Stimulated activated naive CD8-positive, alpha-beta T cell treated with anti-CD3 and anti-CD28 coated beads, Interleukin-15, Interleukin-2, amounts not matched to agents 100 U/mL and 50 U/mL, for 24 hours (primary cell): ENCODE results near the gene SMG6.

Experiments used
- ATAC-seq: fragments of 150-1000 bp; cut with Tn5 transposase; one replicate; pipeline ENCODE4 v1.10.0; 2021
- DNase-seq: peaks from one replicate; pipeline ENCODE4 v3.0.0; 2021

The SMG6 gene

GRCh38 chr17:2235265-2235664, 68.3 kb downstream of the SMG6 start:
- ATAC-seq: no peak
- no peak for DNase-seq

- ATAC-seq (no peak), DNase-seq (no peak)
These were observed 70.1 kb downstream of the SMG6 start for GRCh38 chr17:2233441-2233947.

GRCh38 chr17:2232244-2232638, 71.3 kb downstream of the SMG6 start:
- ATAC-seq (no peak), DNase-seq (no peak)

GRCh38 chr17:2230877-2231276, 72.7 kb downstream of the SMG6 start:
- DNase-seq: no peak
- no peak for ATAC-seq

- no peak for ATAC-seq
- no peak for DNase-seq
These were observed 76.4 kb downstream of the SMG6 start for GRCh38 chr17:2227025-2227699.

DNA sequence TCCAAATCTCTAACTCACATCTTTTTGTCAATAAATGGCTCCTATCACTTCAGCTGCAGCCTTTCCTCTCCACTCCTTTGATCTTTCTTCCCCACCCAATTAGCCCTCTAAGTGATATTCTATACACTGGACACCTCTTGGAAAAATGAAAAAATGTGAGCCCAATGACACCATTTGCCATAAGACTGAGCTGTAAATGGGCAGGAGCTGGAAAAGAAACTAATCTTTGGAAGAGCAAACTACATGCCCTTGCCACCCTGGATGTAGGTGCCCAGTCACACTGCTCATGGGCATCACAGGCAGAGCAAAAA, 80.0 kb downstream of the SMG6 start:
- ATAC-seq (no peak), DNase-seq (no peak)

DNA sequence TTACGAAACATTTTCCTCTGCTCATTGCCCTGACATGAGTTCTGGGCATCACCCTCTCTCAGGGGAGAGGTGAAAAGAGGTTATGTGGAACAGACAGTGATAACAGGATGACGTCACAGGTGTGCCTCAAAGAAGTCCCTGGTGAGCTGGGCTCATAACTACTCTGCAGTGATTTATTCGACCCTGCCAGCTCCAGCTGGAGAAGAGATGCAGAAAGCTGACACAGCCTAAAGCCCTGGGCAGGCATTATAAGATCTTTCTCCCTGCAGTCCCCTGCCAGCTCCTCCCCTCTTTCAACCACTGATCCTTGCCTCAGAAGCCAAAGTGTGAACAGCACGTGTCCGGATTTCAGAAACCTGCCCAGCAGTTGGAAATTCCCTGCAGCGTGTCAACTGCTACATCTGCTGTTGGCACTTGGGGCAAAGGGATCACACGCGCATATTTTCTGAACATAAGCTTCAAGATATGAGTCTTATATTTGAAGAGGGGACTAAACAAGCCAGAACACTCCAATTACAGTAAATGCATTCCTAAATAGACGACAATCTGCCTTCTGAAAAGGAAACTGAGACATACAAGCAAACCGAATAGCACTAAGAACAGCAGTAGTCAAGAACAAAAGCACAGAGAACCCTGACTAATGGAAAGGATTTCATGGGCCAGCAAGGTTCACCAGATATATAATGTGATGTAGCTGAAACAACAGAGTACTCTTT, 80.5 kb downstream of the SMG6 start:
- DNase-seq: peak; percentile 56
- peak; percentile 81 for ATAC-seq

DNA sequence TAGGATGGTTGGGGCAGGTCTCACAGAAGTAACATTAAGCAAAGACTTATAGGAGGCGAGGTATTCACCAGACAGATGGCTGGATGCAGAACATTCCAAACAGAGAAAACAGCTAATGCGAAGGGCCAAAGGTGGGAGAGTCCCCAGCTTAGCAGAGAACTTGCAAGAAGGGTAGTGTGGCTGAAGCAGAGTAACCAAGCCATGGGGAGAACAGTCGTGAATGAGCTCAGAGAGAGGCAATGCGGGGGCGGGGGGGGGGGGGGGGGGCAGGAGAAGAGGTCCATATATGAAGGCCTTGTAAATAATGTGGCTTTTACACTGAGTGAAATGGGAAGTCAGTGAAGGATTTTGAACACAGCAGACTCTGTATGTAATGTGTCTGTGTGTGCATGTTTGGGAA, 81.3 kb downstream of the SMG6 start:
- ATAC-seq (no peak), DNase-seq (no peak)

DNA sequence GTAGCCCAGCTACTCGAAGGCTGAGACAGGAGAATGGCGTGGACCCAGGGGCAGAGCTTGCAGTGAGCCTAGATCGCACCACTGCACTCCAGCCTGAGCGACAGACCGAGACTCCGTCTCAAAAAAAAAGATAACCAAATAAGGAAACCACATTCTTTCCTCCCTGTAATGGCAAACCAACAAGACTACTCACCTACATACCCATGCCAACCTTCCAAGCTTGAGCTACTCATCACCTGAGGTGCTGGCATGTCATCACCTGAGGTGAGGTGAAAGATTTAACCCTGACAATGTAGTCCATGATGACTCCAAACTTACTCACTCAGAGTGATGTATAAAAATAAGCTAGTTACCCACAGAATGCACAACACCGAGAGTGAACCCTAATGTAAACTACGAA, 85.2 kb downstream of the SMG6 start:
- ATAC-seq (no peak), DNase-seq (no peak)

DNA sequence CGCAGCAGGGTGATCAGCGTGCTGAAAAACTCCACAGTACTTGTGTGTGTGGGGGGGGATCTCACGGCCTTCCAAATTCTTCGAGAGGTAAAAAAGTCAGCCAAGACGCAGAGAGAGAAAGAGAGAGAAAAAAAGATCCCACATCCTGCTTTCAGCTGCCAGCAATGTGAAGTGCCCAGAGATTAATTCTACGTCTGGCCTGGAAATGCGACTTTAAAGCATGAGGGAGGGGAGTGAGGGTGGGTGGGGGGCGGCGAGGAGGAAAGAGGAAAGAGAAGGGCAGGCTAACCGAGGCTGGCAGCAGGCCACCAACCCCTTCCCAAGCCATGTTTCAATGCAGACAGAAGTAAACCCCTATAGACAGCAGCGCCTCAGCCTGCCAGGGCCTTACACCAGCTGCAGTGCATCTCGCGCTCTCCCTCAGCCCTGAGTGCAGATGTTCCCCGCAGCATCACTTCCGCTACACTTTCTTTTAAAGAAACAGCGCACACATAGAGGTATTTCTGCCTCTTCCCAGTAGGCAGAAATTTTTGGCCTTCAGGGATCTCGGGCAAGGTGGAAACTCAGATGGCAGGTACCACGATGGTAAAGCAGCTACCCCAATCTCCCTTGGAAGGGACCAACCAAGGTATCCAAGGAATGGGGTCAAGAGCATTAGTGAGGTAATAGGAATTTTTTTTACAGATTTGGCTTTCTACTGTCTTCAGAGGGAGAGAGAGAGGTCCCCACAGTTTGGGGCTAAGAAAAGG, 87.8 kb downstream of the SMG6 start:
- ATAC-seq: peak; percentile 99
- peak; percentile 69 for DNase-seq

GRCh38 chr17:2214929-2215615, 88.5 kb downstream of the SMG6 start:
- ATAC-seq (no peak), DNase-seq (no peak)

GRCh38 chr17:2214047-2214928, 89.3 kb downstream of the SMG6 start:
- no peak for DNase-seq
- no peak for ATAC-seq

- no peak for ATAC-seq
- no peak for DNase-seq
These were observed 90.2 kb downstream of the SMG6 start for GRCh38 chr17:2213291-2213960.

DNA sequence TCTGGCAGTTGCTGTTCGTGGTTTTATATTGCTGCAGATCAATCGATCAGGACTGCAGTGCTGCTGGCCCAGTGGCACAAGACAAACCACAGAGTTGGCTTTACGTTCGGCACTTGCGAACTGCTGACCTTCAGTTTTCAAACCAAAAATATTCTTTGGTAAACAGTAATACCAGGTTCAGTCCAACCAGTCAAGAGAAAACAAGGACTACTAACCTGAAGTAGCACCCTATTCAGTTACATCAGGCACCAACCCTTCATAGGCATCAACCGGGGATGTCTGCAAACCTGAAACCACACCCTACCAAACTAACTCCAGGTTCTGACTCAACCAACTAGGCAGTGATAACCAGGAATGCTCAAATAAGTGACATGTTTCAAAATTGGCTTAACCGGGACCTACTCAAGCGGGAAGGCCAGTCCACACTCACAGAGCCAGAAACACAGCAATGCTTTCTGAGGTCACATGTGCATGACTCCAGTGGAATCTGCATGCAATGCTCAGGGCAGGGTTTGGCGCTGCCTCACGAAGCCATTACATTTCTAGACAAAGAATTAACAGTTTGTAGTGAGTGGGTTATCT, 91.1 kb downstream of the SMG6 start:
- DNase-seq (no peak), ATAC-seq (no peak)

- DNase-seq (no peak), ATAC-seq (no peak)
These were observed 91.8 kb downstream of the SMG6 start for GRCh38 chr17:2211661-2212399.

DNA sequence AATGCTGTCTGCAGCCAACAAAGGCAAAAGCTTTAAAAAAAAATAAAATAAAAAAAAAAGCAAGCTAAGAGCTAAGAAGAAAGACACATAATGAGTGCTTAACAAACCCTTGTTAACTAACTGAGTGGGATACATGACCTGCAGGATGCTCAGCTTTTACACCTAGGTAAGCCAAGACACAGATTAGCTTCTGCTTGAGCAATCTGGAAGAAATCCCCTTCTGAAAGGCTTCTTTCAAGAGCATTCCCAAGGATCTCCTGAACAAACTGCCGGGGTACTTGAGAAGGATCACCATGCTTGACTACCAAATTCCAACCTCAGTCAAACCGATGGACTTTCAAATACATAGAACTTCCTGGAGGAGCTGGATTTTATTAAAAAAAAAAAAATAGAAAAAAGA, 92.9 kb downstream of the SMG6 start:
- DNase-seq: no peak
- ATAC-seq: no peak

- DNase-seq (no peak), ATAC-seq (no peak)
These were observed 95.6 kb downstream of the SMG6 start for GRCh38 chr17:2207815-2208515.

- ATAC-seq (no peak), DNase-seq (no peak)
These were observed 99.2 kb downstream of the SMG6 start for GRCh38 chr17:2204393-2204792.

DNA sequence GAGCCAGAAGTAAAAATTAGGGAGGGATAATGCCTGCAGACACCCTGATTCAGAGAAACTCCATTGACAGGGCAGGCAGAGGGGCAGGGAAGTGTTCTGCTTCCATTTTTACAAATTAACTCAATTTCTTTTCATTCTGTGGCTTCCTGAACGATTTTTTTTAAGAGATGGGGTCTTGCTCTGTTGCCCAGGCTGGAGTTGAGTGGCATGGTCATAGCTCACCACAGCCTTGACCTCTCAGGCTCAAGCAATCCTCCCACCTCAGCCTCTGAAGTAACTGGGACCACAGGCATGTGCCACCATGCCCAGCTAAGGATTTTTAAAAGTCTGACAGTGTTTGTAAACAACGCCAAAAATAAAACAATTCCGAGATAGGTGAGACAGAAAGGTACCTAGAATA, 99.8 kb downstream of the SMG6 start:
- ATAC-seq (no peak), DNase-seq (no peak)
